HG02759 (cell line): ENCODE measurements around the gene DAB2.
A peak's percentile ranks its signal among the peaks of the same experiment; 100 is the strongest.

Experiments used
- ATAC-seq: cut with Tn5 transposase; IDR thresholded peaks from one replicate; pipeline ENCODE4 v1.9.1; 2021; ENCODE audit warnings: mild to moderate bottlenecking, moderate library complexity; ENCODE audit not compliant: unreplicated experiment

DAB2 gene

DNA sequence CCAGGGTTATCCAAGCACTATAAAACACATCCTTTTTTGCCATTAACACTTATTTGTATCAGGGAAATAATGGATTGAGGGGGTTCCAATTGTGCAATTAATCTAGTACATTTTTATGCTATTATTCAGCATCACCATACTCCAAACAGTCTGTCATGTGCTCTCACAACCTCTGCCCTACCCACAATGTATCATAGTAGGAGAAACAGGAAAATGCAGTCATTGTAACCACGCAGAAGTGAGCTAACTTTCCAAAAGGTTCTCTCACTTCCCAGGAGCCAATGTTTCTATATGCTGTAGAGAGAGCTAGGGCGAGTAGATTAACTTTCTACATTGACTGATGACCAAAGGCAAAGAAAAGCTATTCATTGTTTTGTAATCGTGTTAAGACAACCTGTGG, 29.8 kb downstream of the DAB2 start:
- ATAC-seq: no peak

- ATAC-seq: no peak
Observed at GRCh38 chr5:39390945-39391344, 33.8 kb downstream of the DAB2 start.

DNA sequence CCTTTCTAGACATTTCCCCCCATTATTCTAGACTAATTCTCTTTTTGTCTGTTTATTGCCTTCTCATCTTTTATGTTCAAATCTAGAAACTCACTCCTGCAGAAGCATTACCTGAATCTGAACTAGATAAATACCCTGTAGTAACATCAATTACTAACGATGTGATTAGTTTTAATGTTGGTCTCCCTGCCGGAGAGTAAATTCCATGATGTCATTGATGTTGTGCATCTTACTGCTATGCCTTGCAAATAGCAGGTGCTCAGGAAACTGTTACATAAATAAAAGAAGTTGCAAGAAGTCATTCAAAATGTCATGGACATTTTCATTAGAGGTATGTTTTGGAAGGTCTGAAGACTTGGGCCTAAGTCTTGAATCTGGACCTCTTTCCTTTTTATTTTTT, 37.5 kb downstream of the DAB2 start:
- no peak for ATAC-seq

- no peak for ATAC-seq
Observed at GRCh38 chr5:39384271-39384670, 40.5 kb downstream of the DAB2 start.

GRCh38 chr5:39381376-39381775, 43.4 kb downstream of the DAB2 start:
- no peak for ATAC-seq

GRCh38 chr5:39379693-39380092, 45.1 kb downstream of the DAB2 start:
- ATAC-seq: no peak

GRCh38 chr5:39377613-39378012, 47.2 kb downstream of the DAB2 start:
- no peak for ATAC-seq

DNA sequence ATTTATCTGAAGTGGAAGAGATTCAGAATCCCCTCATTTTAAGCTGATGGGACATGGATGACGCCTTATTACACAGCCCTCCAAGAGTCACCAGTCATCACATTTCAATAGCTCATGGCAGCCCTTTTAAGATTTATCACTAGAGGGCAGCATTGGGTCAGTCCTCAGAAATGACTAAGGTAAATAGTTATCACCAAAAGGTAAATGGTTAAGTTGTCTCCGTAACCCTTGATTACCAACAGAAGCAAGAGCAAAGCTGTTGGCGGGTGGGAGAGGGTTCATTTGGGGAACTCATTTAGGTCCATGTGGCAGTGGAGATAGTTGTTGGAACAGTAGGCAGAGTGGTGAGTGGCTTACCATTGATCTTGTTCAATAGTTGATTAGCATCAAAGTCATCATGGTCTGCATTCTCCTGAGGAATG, 48.5 kb downstream of the DAB2 start:
- ATAC-seq: peak; percentile 86

- ATAC-seq: no peak
Observed at GRCh38 chr5:39373791-39374190, 51.0 kb downstream of the DAB2 start.

- ATAC-seq: no peak
Observed at GRCh38 chr5:39371367-39371635, 53.5 kb downstream of the DAB2 start.

GRCh38 chr5:39370555-39371366, 54.0 kb downstream of the DAB2 start:
- ATAC-seq: no peak

DNA sequence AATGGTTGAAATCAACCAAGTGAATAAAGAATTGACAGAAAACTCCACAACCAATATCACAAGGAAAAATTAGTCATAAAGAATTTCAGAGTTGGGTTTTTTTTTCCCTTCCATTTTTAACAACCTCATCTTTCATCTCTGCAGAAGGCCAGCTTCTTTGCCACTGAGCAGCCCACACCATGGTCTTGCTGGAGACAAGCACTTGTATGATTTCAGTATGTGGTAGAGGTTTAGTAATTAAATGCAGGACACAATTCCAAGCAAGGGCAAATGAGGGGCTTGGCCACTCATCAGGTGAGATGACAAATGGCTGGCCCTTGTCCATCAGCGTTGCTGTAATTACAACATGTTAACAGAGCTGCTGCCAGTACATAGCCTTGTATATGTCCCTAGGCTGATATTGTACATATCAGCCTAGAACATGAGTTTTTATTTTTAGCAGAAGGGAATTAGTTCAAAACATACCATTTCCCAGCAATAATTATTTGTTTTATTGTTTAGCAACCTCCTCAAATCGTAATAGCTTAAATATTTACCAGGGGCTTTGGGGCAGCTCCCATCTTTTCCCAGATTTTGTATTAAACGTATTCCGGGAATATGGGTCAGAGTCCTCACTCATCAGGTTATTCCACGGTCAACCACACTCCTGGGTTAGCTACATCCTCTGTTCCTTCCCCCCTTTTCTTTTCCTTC, 55.5 kb downstream of the DAB2 start:
- no peak for ATAC-seq

DNA sequence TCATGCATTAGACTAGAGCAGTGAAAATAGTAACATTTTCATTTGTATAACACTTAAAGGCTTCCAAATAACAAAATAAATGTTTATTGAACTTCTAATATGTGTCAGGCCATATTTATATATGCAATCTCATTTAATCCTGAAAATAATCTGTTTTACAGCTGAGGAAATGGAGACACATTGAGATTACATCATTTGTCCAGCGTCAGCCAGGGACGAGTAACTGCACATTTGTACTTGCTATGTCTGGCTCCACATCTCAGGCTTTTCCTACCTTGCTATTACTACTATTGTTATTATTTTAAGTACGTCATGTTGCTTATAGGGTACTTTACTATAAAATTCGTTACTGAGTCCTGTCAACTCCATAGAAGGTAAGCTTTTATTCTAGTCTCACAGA, 56.7 kb downstream of the DAB2 start:
- ATAC-seq: no peak

DNA sequence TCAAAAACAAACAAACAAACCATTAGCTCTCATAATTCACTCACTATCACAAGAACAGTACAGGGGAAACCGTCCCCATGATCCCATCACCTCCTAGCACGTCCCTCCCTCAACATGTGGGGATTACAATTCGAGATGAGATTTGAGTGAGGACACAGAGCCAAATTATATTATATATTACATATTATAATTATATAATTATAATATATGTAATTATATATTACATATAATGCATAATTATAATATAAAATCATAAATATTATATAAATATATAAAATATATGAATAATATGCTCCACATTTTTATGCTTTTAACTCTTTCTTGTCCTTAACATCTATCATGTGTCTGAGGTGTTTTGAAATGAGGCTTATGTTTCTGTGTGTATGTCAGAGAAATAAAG, 57.1 kb downstream of the DAB2 start:
- ATAC-seq: no peak

GRCh38 chr5:39364367-39364766, 60.4 kb downstream of the DAB2 start, which contains the start of gene C9:
C9 (minus strand) TSS chr5:39364495; CDS start chr5:39364464, 31 bp downstream.
- ATAC-seq: no peak

DNA sequence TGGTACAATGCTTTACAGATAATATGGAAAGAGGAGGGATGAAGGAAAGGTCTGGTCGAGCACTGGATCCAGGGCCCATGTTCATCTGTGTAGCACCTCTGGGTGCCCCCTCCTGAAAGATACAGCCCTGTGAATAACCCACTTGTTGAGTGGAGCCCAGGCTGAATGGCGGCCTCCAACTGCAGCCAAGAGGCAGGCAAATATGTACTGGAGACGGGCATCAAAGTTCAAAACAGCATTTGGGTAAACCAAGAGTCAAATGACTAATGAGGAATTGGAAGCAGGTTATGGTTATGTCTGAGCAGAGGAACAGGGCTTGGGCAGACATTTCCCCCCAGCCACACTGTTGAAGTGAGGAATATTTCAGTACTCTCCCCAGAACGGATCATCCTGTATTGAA, 61.6 kb downstream of the DAB2 start:
- no peak for ATAC-seq

DNA sequence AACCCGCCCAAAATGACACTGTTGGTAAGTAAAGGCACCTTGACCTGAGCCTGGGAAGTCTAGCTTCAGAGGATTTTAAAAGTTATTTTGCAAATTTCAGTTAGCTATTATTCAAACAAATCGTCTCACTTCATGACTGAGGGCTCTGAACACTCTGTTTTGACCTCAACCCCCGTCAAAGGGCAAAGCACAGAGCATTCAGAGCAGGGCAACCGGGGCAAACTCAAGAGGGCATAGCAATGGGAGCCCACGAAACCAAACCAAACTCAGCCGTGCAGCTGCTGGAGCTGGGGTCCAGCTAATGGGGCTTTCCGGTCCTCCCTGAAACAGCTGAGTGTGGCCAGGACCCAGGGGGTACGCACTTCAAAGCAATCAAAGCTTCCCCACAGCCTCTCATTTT, 62.1 kb downstream of the DAB2 start:
- no peak for ATAC-seq

- no peak for ATAC-seq
Observed at GRCh38 chr5:39361306-39361705, 63.5 kb downstream of the DAB2 start.

GRCh38 chr5:39360471-39361111, 64.2 kb downstream of the DAB2 start:
- no peak for ATAC-seq

- no peak for ATAC-seq
Observed at GRCh38 chr5:39356263-39356662, 68.5 kb downstream of the DAB2 start.

GRCh38 chr5:39355324-39355723, 69.5 kb downstream of the DAB2 start:
- no peak for ATAC-seq

DNA sequence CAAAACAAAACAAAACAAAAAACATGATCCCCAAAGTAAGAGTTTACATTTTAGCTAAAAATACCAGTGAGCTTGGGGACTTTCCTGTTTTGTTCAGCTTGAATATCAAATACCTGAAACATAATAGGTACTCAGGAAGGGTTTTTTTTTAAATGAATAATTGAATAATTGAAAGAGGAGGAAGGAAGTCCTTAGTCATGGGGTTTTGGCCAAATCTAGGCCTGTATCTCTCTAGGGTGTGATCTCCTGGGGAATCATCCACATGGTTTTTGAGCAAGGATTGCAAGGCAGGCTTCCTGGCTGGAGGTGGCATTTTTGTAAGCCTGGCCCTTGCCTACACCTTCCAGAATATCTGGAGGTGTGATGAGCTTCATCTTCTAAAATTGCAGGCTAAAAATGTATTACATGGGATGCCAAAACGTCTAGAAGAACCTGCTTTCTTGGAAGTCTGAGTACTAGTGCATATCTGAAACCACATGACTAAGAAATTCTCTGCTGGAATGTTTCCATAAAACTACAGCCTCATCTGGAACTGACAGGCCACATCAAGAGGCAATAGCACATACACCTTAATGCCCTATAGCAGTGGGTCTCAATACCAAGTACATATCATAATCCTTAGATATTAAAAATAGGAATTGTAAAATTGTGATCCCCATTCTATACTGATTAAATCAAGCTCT, 70.9 kb downstream of the DAB2 start:
- no peak for ATAC-seq
